ENCODE data around the gene LTBP1. TPM values are rescaled to one million over a fixed set of nuclear protein-coding genes. Genes with fewer than 3 reads are reported as not detected.

Gene LTBP1
- total and polyA plus RNA-seq, 10 of the 15 experiments (the other 5 are each of a cell fraction or from before 2014, with no cell fraction given): 0.01 to 0.28 (median 0.12) TPM; not detected in 2

GRCh38 chr2:33073018-33073417, 126.3 kb downstream of the LTBP1 start:
- Histone ChIP-seq H4K20me1 (ENCODE audit: control insufficient read depth, insufficient read depth) (no peaks in the 10 kb centered on the region), H3K27me3 (replicated peaks in 1 of 2; ENCODE audit: control insufficient read depth in 2 of 2, insufficient read depth in 2 of 2, low read length in 1 of 2) (no peaks in the 10 kb centered on the region; a peak in 1 of 4 replicates), H3K27ac (ENCODE audit: control insufficient read depth, insufficient read depth) (no peak overlapping the region), H3K9ac (ENCODE audit: control insufficient read depth, insufficient read depth, low read length) (no peak overlapping the region), H2AFZ (ENCODE audit: control insufficient read depth, low read depth, low read length) (no peak overlapping the region), H3K79me2 (ENCODE audit: control insufficient read depth, insufficient read depth, low read length) (no peaks in the 10 kb centered on the region), H3K4me3 (no peak overlapping the region), H3K36me3 (ENCODE audit: control insufficient read depth in 2 of 2, insufficient read depth in 2 of 2, low read length in 1 of 2) (no peaks in the 10 kb centered on the region), H3K4me1 (ENCODE audit: control insufficient read depth, insufficient read depth, low read length) (no peaks in the 10 kb centered on the region), H3K4me2 (ENCODE audit: control insufficient read depth, insufficient read depth) (no peak overlapping the region), H3K9me3 (replicated peaks; ENCODE audit: control insufficient read depth, insufficient read depth, low read length) (no peaks in the 10 kb centered on the region)
- RAD21 ChIA-PET (ENCODE audit: unreplicated experiment): no interaction called here
- ATAC-seq (no peak), DNase-seq (ENCODE audit: low read depth, low spot score) (no peak), FAIRE-seq (no peak)
- in situ Hi-C loops (cut with MboI) (no loop called here), intact Hi-C loops (cut with micrococcal nuclease; ENCODE audit: unreplicated experiment) (no loop called here)
- CTCF ChIA-PET: no interaction called here
- BruUV-seq (replicated peaks): no TSS peak
- TF ChIP-seq BACH1 (IDR thresholded peaks at IDR 0.05; ENCODE audit: borderline replicate concordance) (no peak), BCLAF1 (IDR thresholded peaks at IDR 0.05) (no peak), EED (IDR thresholded peaks at IDR 0.05; ENCODE audit: low read depth) (no peak), SMAD1 (IDR thresholded peaks at IDR 0.05; ENCODE audit: low read depth, partially characterized antibody) (no peak), CHD1 (IDR thresholded peaks at IDR 0.05; ENCODE audit: low read depth, low read length) (no peak), MTA3 (IDR thresholded peaks at IDR 0.05; ENCODE audit: borderline replicate concordance, low read length) (no peak)
- WGBS (ENCODE audit: insufficient coverage, insufficient replicate concordance, low lambda C conversion rate, missing lambda C conversion rate): 61% methylated on average over 4 of the region's 4 CpGs
- POLR2A ChIA-PET: no interaction called here
- SMC1A ChIA-PET (ENCODE audit: uncharacterized antibody, unreplicated experiment): no interaction called here

Measured in GM12878 (cell line).